GM18520 (cell line): ENCODE measurements around the gene MRPS33.
"Not testable (repeated sequence)": the region's sequence is repeated elsewhere in the genome, so short reads cannot be mapped to it uniquely, and the experiment has no call there.

Experiments used
- ATAC-seq: cut with Tn5 transposase; IDR thresholded peaks from one replicate; pipeline ENCODE4 v1.9.1; 2021; ENCODE audit not compliant: unreplicated experiment

The MRPS33 gene

GRCh38 chr7:141014524-141015395 lies at the start of gene MRPS33:
Gene MRPS33, minus strand, starts transcription at chr7:141014952. Its CDS starts 4,319 bp downstream, at chr7:141010633.
- peak; percentile 98 for ATAC-seq

GRCh38 chr7:141057788-141058187 lies 43.0 kb upstream of the MRPS33 start:
- ATAC-seq, result no peak

- ATAC-seq, result no peak
These were observed 40.4 kb upstream of the MRPS33 start for GRCh38 chr7:141055146-141055545.

GRCh38 chr7:141053626-141054025 lies 38.9 kb upstream of the MRPS33 start:
- no peak for ATAC-seq

GRCh38 chr7:141045842-141046620 lies 31.3 kb upstream of the MRPS33 start:
- no peak for ATAC-seq

- no peak for ATAC-seq
These were observed 30.5 kb upstream of the MRPS33 start for GRCh38 chr7:141045126-141045841.

- ATAC-seq, result no peak
These were observed 28.9 kb upstream of the MRPS33 start for GRCh38 chr7:141043616-141044015.

- ATAC-seq, result no peak
These were observed 27.8 kb upstream of the MRPS33 start for GRCh38 chr7:141042222-141043193.

- no peak for ATAC-seq
These were observed 24.6 kb upstream of the MRPS33 start for GRCh38 chr7:141039376-141039775.

GRCh38 chr7:141038100-141038499 lies 23.3 kb upstream of the MRPS33 start:
- not testable (repeated sequence) for ATAC-seq

- not testable (repeated sequence) for ATAC-seq
These were observed 18.0 kb upstream of the MRPS33 start for GRCh38 chr7:141032539-141033323.

GRCh38 chr7:141028767-141029166 lies 14.0 kb upstream of the MRPS33 start:
- ATAC-seq, result no peak

GRCh38 chr7:141027043-141027442 lies 12.3 kb upstream of the MRPS33 start:
- ATAC-seq, result no peak

GRCh38 chr7:141024668-141025067 lies 9.9 kb upstream of the MRPS33 start:
- ATAC-seq, result no peak

- no peak for ATAC-seq
These were observed 8.5 kb upstream of the MRPS33 start for GRCh38 chr7:141023295-141023694.

- ATAC-seq, result no peak
These were observed 2.8 kb upstream of the MRPS33 start for GRCh38 chr7:141017555-141017954.

- ATAC-seq, result no peak
These were observed 1.6 kb upstream of the MRPS33 start for GRCh38 chr7:141016349-141016748.

GRCh38 chr7:141014125-141014523 lies 628 bp downstream of the MRPS33 start:
- peak; percentile 4 for ATAC-seq

GRCh38 chr7:141013345-141013715 lies 1.4 kb downstream of the MRPS33 start:
- no peak for ATAC-seq
